Measurements from ENCODE around the gene SPATA25.
"Not testable (repeated sequence)": the region's sequence is repeated elsewhere in the genome, so short reads cannot be mapped to it uniquely, and the experiment has no call there.

Gene SPATA25

GRCh38 chr20:45887346-45887715 lies at the start of gene SPATA25:
Gene SPATA25, minus strand, starts transcription at chr20:45887622. Its CDS starts 32 bp downstream, at chr20:45887590.
- H3K4me3 ChIP-seq (ENCODE audit: low read depth, low read length) = no peak within 1 kb of the TSS
- no peak for TF ChIP-seq CTCF (IDR thresholded peaks at IDR 0.05; ENCODE audit: low read depth, low read length)

GRCh38 chr20:45935416-45936046 lies 48.1 kb upstream of the SPATA25 start:
- no peak for TF ChIP-seq CTCF (IDR thresholded peaks at IDR 0.05; ENCODE audit: low read depth, low read length)
- H3K4me3 ChIP-seq (ENCODE audit: low read depth, low read length) = peak overlapping the region; percentile 65

- H3K4me3 ChIP-seq (ENCODE audit: low read depth, low read length) = peak within 1 kb of the TSS; percentile 95
- no peak for TF ChIP-seq CTCF (IDR thresholded peaks at IDR 0.05; ENCODE audit: low read depth, low read length)
Measured at GRCh38 chr20:45934586-45935415, 47.4 kb upstream of the SPATA25 start, which contains the start of gene PCIF1. Gene PCIF1, plus strand, starts transcription at chr20:45934683. Its CDS starts 4,317 bp downstream, at chr20:45939000.

- no peak for TF ChIP-seq CTCF (IDR thresholded peaks at IDR 0.05; ENCODE audit: low read depth, low read length)
- H3K4me3 ChIP-seq (ENCODE audit: low read depth, low read length) = peak overlapping the region; percentile 95
Measured at GRCh38 chr20:45934046-45934585, 46.7 kb upstream of the SPATA25 start.

GRCh38 chr20:45933266-45934045 lies 46.0 kb upstream of the SPATA25 start:
- H3K4me3 ChIP-seq (ENCODE audit: low read depth, low read length) = peak overlapping the region; percentile 95
- no peak for TF ChIP-seq CTCF (IDR thresholded peaks at IDR 0.05; ENCODE audit: low read depth, low read length)

- H3K4me3 ChIP-seq (ENCODE audit: low read depth, low read length) = not testable (repeated sequence)
Measured at GRCh38 chr20:45931680-45932079, 44.3 kb upstream of the SPATA25 start.

DNA sequence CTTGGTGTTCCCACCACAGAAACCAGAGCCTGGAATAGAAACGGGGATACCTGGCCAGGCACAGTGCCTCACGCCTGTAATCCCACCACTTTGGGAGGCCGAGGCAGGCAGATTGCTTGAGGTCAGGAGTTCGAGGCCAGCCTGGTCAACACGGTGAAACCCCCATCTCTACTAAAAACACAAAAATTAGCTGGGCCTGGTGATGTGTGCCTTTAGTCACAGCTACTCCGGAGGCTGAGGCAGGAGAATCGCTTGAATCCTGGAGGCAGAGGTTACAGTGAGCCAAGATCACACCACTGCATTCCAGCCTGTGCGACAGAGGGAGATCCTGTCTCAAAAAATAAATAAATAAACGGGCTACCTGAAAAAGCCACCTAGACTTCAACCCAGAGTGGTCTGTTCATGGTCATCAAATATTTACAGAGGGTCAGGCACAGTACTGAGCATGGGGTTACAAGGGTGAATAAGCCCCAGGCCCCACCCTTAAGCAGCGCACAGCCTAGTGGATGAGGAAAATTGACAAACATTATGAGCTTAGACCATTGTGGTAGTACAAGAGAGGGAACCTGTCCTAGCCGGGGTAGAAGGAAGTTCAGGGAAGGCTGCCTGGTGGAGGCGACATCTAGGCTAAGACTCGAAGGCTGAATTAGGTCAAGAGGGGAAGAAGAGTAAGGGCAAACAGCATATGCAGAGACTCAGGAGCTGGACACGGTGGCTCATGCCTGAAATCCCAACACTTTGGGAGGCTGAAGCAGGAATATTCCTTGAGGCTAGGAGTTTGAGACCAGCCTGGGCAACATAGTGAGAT lies 39.9 kb upstream of the SPATA25 start:
- H3K4me3 ChIP-seq (ENCODE audit: low read depth, low read length) = no peak overlapping the region
- TF ChIP-seq CTCF (IDR thresholded peaks at IDR 0.05; ENCODE audit: low read depth, low read length) = no peak
